ENCODE data around the gene PPP1R9B.

Gene PPP1R9B

DNA sequence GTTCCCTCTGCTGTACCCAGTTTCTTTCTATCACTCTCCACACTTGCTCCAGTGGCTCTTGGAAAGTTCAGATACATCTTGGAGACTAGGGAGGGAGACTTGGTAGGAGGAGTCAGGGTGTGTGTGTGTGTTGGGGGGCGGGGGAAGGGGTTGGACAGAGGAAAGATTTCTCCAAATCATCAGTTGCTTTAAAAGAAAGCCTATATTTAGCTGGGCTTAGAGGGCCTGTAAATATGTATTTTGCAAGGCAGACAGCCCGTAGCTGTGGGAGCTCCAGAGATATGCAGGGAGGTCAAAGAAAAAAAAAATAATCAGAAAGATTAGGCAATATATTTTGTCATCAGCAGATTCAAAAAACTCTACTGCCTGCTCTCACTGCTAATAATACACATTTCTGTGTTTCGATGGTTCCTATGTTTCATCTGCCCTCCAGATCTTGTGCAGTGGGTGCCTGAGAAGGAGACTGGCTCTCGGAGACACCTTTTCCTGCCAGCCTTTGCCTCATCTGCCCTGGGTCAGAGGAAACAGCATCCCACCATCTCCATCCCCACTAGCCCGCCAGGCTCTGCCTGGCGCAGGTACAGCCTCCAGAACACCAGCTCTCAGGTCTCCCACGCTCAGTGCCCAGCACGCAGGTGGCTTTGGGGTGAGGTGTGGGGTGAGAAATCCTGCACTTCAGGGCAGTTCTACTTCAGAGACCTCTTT lies 4.8 kb upstream of the PPP1R9B start:
- DNase-seq = no peak

DNA sequence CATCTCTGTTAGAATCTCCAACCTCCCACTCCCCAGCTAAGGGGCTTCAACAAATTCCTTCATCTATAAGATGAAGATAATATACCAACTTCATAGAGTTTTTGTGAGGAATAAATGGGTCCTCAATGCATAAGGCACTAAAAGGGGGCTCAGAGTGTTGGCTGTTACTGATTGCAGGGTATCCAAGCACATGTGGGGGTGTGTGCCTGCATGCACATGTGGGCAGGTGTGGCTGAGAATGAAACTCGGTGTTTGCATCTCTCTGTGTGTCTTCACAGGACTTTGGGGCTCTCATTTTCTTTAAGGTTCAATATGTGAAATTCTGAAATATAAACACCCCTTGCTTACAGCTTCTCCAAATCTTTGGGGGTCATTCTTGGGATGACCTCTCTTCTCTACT lies 4.1 kb upstream of the PPP1R9B start:
- DNase-seq = no peak

- DNase-seq = no peak
Observed at GRCh38 chr17:50153650-50154575, 3.4 kb upstream of the PPP1R9B start.

- DNase-seq = no peak
Observed at GRCh38 chr17:50152736-50153135, 2.3 kb upstream of the PPP1R9B start.

DNA sequence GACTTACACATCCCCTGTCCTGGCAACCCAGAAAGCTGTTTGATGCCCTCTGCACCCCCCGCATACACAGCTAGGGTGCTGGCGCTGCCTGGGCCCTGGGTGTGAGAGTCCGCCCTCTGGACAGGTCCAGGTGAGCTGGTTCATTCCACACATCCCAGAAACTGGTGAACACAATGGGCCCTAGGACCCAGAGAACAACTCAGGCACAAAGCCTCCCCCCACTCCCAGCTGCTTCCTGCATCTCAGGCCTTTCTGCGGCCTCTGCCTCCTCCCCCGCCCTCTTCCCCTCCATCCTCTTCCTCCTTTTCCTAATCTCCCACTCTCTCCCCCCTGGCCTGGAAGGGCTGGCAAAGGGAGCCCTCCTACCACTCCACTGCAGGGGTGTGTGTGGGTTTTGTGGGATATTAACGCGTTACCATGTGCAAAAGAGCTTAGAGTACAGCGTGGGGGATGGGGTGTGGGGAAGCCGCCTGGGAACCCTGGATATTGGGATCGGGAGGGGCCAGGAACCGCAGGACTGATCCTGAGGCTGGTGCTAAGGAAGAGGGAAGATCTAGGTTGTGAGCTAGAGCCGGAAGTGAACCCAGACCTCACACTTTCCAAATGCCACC lies 1.6 kb upstream of the PPP1R9B start:
- peak; percentile 63 for DNase-seq

DNA sequence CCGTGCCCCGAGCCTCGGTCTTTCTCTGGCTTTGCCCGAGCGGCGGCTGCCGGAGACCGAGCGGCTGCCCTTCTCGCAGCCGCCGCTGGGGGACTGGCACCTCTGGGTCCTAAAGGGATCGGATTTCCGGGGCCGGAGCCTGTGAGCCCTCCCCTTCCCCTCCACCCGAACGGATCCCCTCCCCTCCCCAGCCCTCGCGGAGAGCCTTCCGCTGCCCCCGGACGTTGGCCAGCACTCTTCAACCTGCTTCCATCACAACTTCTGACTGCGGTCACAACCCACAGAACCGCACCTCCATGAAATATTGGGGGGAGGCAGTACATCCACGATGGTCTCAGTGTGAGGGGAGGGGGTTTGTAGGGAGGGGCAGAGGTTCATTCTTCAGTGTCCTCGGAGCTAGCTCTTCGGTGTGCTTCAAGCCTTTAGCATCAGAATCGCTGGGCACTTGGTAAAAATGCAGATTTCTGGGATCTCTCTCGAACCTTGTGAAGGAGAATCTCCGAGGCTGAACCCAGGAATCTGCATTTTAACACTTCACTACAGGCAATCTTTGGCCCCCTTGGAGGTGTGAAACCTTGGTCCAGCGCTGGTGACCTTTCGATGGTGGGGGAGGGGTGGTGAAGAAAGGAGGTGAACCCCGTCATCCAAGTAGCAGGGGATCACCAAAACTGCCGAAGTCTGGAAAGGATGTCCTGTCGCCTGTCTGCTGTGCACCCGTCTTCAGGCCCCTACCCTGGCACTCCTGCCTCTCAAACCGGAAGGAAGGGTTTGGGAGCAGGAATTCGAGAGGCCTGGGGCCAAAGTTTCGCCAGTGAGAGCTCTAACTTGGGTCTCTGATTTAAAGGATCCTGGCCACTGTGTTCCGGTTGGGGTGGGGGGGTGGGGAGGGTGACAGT lies 812 bp upstream of the PPP1R9B start:
- peak; percentile 84 for DNase-seq

DNA sequence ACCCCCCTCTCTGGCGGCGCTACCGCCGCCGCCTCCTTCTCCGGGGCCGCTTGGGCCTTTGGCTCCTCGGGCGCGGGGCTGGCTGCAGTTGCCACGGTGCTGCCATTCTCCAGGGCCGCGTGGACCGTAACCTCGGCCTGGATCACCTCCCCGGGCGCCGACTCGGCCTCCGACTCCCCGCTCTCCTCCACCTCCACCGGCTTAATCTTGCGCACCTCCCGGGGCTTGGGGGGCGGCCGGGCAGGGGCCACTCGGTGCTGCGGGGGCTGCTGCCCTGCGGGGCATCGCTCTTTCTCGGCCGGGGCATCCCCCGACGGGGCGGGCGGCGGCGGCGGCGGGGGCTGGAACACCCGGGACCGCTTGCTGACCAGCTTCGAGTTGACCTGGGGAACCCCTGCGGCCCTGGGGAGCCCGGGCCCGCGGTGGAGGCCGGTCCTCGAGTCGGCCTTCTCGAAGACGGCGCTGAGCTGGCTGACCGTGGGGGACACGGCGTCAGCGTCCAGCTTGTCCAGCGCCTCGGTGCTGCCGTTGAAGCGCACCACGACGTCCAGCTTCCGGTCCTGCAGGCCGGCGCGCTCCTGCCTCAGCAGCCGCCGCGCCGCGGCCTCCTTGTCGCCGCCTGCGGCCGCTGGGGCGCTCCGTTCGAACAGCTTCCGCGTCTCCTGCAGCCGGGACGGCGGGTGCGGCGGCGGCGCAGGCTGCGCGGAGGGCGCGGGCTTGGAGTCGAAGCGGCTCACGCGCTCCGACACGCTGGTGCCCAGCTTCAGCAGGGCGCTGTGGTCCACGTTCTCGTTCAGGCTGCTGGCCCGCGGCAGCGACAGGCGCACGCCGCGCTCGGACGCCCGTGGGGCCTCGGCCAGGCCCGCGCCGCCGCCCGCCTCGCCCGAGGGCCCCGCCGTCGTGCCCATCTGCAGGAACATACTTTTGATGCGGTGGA lies 792 bp downstream of the PPP1R9B start:
- DNase-seq = peak; percentile 39

- no peak for DNase-seq
Observed at GRCh38 chr17:50149091-50149416, 1.4 kb downstream of the PPP1R9B start.

- DNase-seq = peak; percentile 82
Observed at GRCh38 chr17:50148226-50149090, 2.0 kb downstream of the PPP1R9B start.

DNA sequence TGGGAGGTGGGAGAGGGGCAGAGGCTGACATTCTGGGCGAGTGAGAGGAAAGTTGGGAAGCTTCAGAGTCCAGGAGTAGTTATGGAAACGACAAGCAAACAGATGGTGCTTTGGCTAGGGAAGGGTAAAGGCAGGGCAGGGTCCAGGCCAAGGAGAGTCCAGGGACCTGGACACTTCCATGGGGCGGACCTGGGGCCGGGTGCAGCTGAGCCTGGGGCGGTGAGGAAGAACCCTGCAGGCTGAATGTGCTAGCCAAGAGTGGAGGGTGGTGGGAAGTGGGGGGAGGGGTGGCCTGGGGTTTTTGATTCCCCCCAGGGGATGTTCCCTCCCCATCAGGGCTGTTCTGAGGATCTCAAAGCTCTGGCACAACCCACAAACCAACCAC lies 2.6 kb downstream of the PPP1R9B start:
- DNase-seq = no peak

- no peak for DNase-seq
Observed at GRCh38 chr17:50146927-50147665, 3.4 kb downstream of the PPP1R9B start.

DNA sequence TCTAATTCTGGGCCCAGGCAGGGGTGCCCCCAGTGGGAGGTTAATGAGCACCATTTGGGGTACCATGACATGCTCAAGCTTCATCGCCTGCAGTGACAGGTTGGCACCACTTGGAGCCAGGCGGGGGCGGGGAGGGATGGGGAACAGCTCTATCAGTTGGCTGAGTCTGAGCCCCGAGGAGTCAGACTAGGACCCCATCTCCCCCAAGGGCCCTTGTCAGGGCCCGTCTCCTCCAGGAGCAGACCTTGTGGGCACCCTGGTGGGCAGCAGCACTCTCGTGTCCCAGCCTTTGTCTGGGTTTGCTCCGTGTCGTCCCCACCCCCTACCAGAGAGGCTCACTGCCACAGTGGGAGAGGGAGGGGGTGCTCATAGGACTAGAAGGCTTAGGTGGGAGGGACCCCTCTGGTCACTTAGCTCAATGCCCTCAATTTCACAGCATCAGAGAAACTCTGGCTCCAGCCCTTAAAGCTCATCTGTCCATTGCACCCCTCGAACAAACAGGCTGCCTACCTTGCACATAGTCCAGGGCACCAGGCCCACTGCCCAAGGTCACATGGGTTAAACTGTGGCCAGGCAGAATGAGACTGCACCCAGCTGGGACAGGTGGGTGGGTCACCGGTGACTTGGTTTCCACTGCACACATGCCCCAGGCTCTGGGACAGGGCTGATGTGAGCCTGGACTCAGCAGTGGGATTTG lies 4.1 kb downstream of the PPP1R9B start:
- no peak for DNase-seq

- no peak for DNase-seq
Observed at GRCh38 chr17:50145532-50146229, 4.8 kb downstream of the PPP1R9B start.

DNA sequence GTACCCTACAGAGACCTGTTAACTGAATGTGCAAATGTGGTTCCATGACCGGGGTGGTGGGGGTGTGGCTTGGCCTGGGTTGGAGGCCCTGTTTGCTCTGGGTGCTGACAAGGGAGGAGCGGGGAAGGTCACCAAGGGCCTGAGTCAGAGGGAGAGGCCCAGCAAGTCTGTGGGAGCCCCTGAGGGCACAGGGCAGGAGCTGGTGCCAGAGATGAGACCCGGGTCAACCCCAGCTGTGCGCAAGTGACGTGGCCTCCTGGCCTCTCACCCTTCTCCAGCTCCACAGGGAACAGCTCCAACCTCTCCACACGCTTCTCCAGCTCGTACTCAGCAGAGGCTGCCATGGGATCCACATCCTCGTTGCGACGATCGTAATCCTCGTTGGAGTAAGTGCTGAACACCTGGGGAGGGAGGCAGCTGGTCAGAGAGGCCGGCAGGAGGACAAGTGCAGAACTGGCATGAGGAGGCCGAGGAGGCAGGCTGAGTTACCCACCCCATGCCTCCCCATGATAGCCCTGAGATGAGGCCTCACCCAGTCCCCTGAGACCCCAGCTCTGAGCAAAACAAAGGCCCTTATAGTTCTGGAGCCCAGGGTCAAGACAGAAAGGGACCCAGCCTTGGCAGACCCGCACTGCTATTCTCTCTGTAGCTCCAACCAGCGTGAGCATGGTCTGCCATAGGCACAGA lies 5.5 kb downstream of the PPP1R9B start:
- no peak for DNase-seq

DNA sequence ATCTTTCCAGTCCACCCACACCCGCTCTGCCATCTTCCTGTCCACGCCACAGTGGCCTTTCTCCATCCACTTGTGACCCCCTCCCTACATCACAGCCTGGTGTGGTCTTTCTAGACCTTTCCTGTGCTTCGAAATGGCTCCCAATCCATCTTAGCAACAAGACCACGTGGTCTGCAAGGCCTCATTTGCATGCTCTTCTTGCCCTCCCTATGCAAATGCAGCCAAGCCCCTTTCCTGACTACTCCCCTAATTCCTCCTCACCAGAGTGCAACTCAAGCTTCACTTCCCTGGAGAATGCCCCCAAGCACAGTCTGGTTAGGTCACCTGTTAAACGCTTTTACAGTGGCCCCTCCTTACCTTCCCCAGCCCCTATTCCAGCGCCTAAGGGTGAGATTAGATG lies 6.1 kb downstream of the PPP1R9B start:
- DNase-seq = no peak

DNA sequence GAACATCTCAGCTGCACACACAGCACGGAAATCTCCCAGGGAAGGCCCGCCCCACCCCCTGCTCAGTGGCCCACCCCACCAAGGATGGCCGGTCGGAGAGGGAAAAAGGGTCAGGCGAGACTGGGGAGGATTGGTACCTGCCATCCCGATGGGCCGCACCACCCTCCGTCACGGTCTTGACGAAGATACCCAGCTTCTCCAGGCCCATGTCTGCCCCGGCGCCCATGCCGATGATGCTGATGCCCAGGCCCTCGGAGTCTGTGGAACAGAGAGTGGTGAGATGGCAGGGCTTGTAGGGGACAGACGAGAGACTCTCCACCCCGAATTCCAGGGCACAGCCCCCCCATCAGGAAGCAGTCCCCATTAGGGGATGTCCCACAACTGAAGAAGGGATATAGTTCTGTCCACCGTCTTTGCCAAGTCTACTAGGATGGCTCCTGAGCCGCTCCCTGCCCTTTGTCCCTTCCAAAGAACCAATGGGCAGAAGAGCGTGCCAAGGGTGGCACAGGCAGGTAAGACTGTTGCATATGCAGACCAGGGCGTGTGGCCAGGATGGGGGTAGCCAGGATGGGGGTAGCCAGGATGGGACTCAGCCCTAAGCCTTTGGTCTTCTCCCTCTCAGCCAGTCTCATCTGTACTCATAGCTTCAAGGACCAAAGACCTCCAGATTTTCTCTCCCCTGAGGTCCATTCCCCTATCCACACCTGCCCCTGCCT lies 6.9 kb downstream of the PPP1R9B start:
- no peak for DNase-seq

DNA sequence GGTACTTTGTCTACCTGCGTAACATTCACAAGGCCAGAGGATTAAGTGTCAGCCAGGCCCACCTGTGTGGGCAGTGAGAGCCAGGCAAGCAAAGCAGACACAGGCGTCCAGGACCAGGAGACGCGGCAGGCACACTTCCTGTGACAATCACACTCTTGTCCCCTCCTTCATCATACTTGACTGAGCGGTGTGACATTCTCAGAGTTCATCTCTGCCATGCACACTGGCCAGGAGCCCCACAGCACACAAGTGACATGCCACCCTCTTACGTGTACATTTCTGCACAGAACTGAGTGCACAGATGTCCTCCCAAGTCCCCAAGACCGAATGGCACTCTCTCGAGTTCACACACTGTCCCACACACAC lies 8.7 kb downstream of the PPP1R9B start:
- no peak for DNase-seq
